Muscle of back (tissue), 11 donors: ENCODE data around the gene TRAPPC11. TPM values are rescaled to one million over a fixed set of nuclear protein-coding genes. Genes with fewer than 3 reads are reported as not detected.
"Not testable (repeated sequence)": the region's sequence is repeated elsewhere in the genome, so short reads cannot be mapped to it uniquely, and the experiment has no call there.

ENCODE experiments used
- DNase-seq, 3 donors: peaks; one replicate each; pipeline versions ENCODE4 v3.0.0 to v3.0.0-alpha.2; 2013
- polyA plus RNA-seq, 10 donors: library from polyadenylated mRNA; unstranded; fragments of 120-200 nt; gene quantifications; one replicate each; pipeline ENCODE4 v1.2.1, GENCODE V29; 2013; ENCODE audit not compliant: insufficient read length in 10 of 10

TRAPPC11 gene
- polyA plus RNA-seq, 10 donors: 18.3 to 36.8 (median 26.2) TPM

GRCh38 chr4:183718876-183719275 is 59.8 kb downstream of the TRAPPC11 start:
- DNase-seq: no peak

GRCh38 chr4:183721207-183722081 is 62.4 kb downstream of the TRAPPC11 start:
- peak; percentile 32 to 49 (median 36) for DNase-seq

GRCh38 chr4:183722731-183723560 is 63.9 kb downstream of the TRAPPC11 start:
- DNase-seq: peak; percentile 33 to 75 (median 54)

- no peak for DNase-seq
Observed at GRCh38 chr4:183723561-183724228, 64.6 kb downstream of the TRAPPC11 start.

GRCh38 chr4:183725585-183725984 is 66.5 kb downstream of the TRAPPC11 start:
- DNase-seq: not testable (repeated sequence)

- DNase-seq: no peak
Observed at GRCh38 chr4:183727482-183727881, 68.4 kb downstream of the TRAPPC11 start.

- DNase-seq: no peak
Observed at GRCh38 chr4:183728223-183729068, 69.4 kb downstream of the TRAPPC11 start.

- DNase-seq: no peak
Observed at GRCh38 chr4:183729069-183729406, 69.9 kb downstream of the TRAPPC11 start.

- no peak for DNase-seq
Observed at GRCh38 chr4:183729430-183730328, 70.6 kb downstream of the TRAPPC11 start.

- DNase-seq: no peak
Observed at GRCh38 chr4:183732296-183732695, 73.2 kb downstream of the TRAPPC11 start.

- no peak for DNase-seq
Observed at GRCh38 chr4:183733181-183733580, 74.1 kb downstream of the TRAPPC11 start.

- no peak for DNase-seq
Observed at GRCh38 chr4:183738081-183738673, 79.1 kb downstream of the TRAPPC11 start.

GRCh38 chr4:183738961-183739360 is 79.9 kb downstream of the TRAPPC11 start:
- no peak for DNase-seq

- peak; percentile 47 to 86 (median 69) for DNase-seq
Observed at GRCh38 chr4:183746305-183747229, 87.5 kb downstream of the TRAPPC11 start.

GRCh38 chr4:183747380-183747779 is 88.3 kb downstream of the TRAPPC11 start:
- DNase-seq: no peak

GRCh38 chr4:183747931-183748670 is 89.0 kb downstream of the TRAPPC11 start:
- peak; percentile 41 to 75 (median 52) for DNase-seq

GRCh38 chr4:183751106-183751505 is 92.0 kb downstream of the TRAPPC11 start:
- no peak for DNase-seq

- no peak for DNase-seq
Observed at GRCh38 chr4:183755596-183755995, 96.5 kb downstream of the TRAPPC11 start.
